HepG2 (cell line): ENCODE measurements around the gene FAM162A. TPM values are rescaled to one million over a fixed set of nuclear protein-coding genes. Genes with fewer than 3 reads are reported as not detected.

Experiments used
- ATAC-seq: fragments of 200-7000 bp; cut with Tn5 transposase; 3 replicates; pipeline ENCODE4 v1.9.1; 2020; ENCODE audit warnings: mild to moderate bottlenecking, moderate library complexity
- BruUV-seq: library from RNA; stranded (reverse); fragments of 400-500 nt; replicated peaks from 2 replicates; lab custom pipeline; 2021; lab: Mats Ljungman, UMichigan
- CTCF ChIA-PET: fragments of 300-600 bp; formaldehyde crosslinking; extraction: SDS; loops from one replicate; lab custom pipeline; 2021; ENCODE audit warnings: low total read pairs, inconsistent platforms, low intra/inter-chr PET ratio; lab: Yijun Ruan, JAX
- POLR2A ChIA-PET: fragments of 350-600 bp; sonication (Branson Sonifier 250); formaldehyde crosslinking; loops from one replicate; lab custom pipeline; 2020; ENCODE audit warnings: antibody characterized with exemption, inconsistent platforms; lab: Yijun Ruan, JAX
- DNase-seq: peaks from one replicate; pipeline ENCODE4 v3.0.0-alpha.2; 2015; ENCODE audit warnings: low spot score
- FAIRE-seq: peaks from 3 replicates; lab custom pipeline; 2011; peaks lifted over from hg19 to GRCh38; lab: Jason Lieb, UNC
- H2AFZ ChIP-seq: one replicate; pipeline ENCODE4 v1.6.1; 2011; ENCODE audit warnings: low read length, inconsistent platforms
- H3K27ac ChIP-seq: fragments of 300-600 bp; 3 replicates; pipeline ENCODE4 v1.8.0; 2011; ENCODE audit warnings: mixed run types, mild to moderate bottlenecking, mixed read lengths, low read length, inconsistent platforms; ENCODE audit not compliant: insufficient read depth; ENCODE audit errors: extremely low read length
- H3K27me3 ChIP-seq, 2 experiments: fragments of 200-600 bp in 1 of 2; 2 replicates in 1 of 2; 3 replicates in 1 of 2; pipeline versions ENCODE4 v1.6.0 to v1.8.0; 2011; ENCODE audit warnings: low read length in 2 of 2, mild to moderate bottlenecking in 2 of 2, moderate library complexity in 2 of 2, inconsistent platforms in 1 of 2; ENCODE audit not compliant: insufficient read depth in 2 of 2, control insufficient read depth in 1 of 2
- H3K36me3 ChIP-seq, 2 experiments: fragments of 200-600 bp in 1 of 2; replicated peaks in 1 of 2; 2 replicates in 1 of 2; 3 replicates in 1 of 2; pipeline versions ENCODE4 v1.5.1 to v1.8.0; 2011; ENCODE audit warnings: low read length in 2 of 2, inconsistent platforms in 1 of 2; ENCODE audit not compliant: insufficient read depth in 2 of 2, control insufficient read depth in 1 of 2
- H3K4me1 ChIP-seq: 2 replicates; pipeline ENCODE4 v1.5.1; 2012; ENCODE audit warnings: low read length, inconsistent platforms; ENCODE audit not compliant: insufficient read depth
- H3K4me2 ChIP-seq: 2 replicates; pipeline ENCODE4 v1.6.0; 2011; ENCODE audit warnings: low read depth, low read length, inconsistent platforms
- H3K4me3 ChIP-seq, 3 experiments: fragments of 200-600 bp in 1 of 3; sonication (generic), shearing (Covaris generic) in 1 of 3; replicated peaks in 1 of 3; 2 replicates each; pipeline ENCODE4 v1.5.1; 2011 to 2016; ENCODE audit warnings: low read length in 3 of 3, inconsistent platforms in 2 of 3, low read depth in 2 of 3, mild to moderate bottlenecking in 2 of 3, control low read depth in 1 of 3, mixed read lengths in 1 of 3; ENCODE audit not compliant: insufficient read depth in 1 of 3
- H3K79me2 ChIP-seq: one replicate; pipeline ENCODE4 v1.6.1; 2011; ENCODE audit warnings: low read length, inconsistent platforms; ENCODE audit not compliant: insufficient read depth
- H3K9ac ChIP-seq: 2 replicates; pipeline ENCODE4 v1.6.0; 2011; ENCODE audit warnings: mild to moderate bottlenecking, low read depth, low read length, inconsistent platforms; ENCODE audit not compliant: insufficient read depth
- H3K9me3 ChIP-seq: 2 replicates; pipeline ENCODE4 v1.5.1; 2012; ENCODE audit warnings: mild to moderate bottlenecking, low read length
- H4K20me1 ChIP-seq: 2 replicates; pipeline ENCODE4 v1.6.0; 2011; ENCODE audit warnings: inconsistent platforms, mild to moderate bottlenecking, low read length, moderate library complexity; ENCODE audit not compliant: insufficient read depth
- BATF2 ChIP-seq: sonication (generic); formaldehyde crosslinking; IDR thresholded peaks from 2 replicates; pipeline ENCODE4 v1.8.0; 2022; ENCODE audit warnings: mild to moderate bottlenecking, missing genetic modification reagents, moderate library complexity
- ERF ChIP-seq: IDR thresholded peaks from 2 replicates; pipeline ENCODE4 v1.6.1; 2018; ENCODE audit warnings: missing biosample characterization, missing genetic modification reagents
- HOXD1 ChIP-seq: sonication (generic); formaldehyde crosslinking; IDR thresholded peaks from 2 replicates; pipeline ENCODE4 v1.5.0; 2020; ENCODE audit warnings: missing genetic modification reagents
- IKZF4 ChIP-seq: sonication (generic); formaldehyde crosslinking; IDR thresholded peaks from 2 replicates; pipeline ENCODE4 v1.5.1; 2020; ENCODE audit warnings: borderline replicate concordance, mild to moderate bottlenecking, low read depth, missing genetic modification reagents; ENCODE audit errors: not compliant biosample characterization
- JDP2 ChIP-seq: sonication (generic); formaldehyde crosslinking; IDR thresholded peaks from 2 replicates; pipeline ENCODE4 v1.8.1; 2022; ENCODE audit warnings: missing genetic modification reagents, borderline replicate concordance
- RBM22 ChIP-seq: fragments of 200-400 bp; formaldehyde crosslinking; optimal IDR thresholded peaks from 2 replicates; pipeline ENCODE3; 2017; ENCODE audit warnings: mild to moderate bottlenecking, low read length, moderate library complexity
- RXRB ChIP-seq: IDR thresholded peaks from 2 replicates; pipeline ENCODE4 v1.6.1; 2016; ENCODE audit warnings: borderline replicate concordance, missing genetic modification reagents, missing compliant biosample characterization
- THRA ChIP-seq: sonication (generic); formaldehyde crosslinking; IDR thresholded peaks from 2 replicates; pipeline ENCODE4 v1.4.0; 2020; ENCODE audit warnings: missing genetic modification reagents, borderline replicate concordance
- XRCC5 ChIP-seq: fragments of 200-400 bp; formaldehyde crosslinking; optimal IDR thresholded peaks from 2 replicates; pipeline ENCODE3; 2017; ENCODE audit warnings: mild to moderate bottlenecking, low read length
- ZNF274 ChIP-seq: sonication (generic); formaldehyde crosslinking; IDR thresholded peaks from 2 replicates; pipeline ENCODE4 v1.5.1; 2020; ENCODE audit warnings: mild to moderate bottlenecking, missing genetic modification reagents
- ZNF549 ChIP-seq: sonication (generic); formaldehyde crosslinking; IDR thresholded peaks from 2 replicates; pipeline ENCODE4 v1.5.0; 2020; ENCODE audit warnings: missing genetic modification reagents
- ZNF550 ChIP-seq: sonication (generic); formaldehyde crosslinking; IDR thresholded peaks from 2 replicates; pipeline ENCODE4 v1.4.0; 2020; ENCODE audit warnings: mild to moderate bottlenecking, missing genetic modification reagents, borderline replicate concordance
- ZNF660 ChIP-seq: sonication (generic); formaldehyde crosslinking; IDR thresholded peaks from 2 replicates; pipeline ENCODE4 v1.5.1; 2020; ENCODE audit warnings: mild to moderate bottlenecking, low read depth, missing genetic modification reagents, borderline replicate concordance
- ZSCAN25 ChIP-seq: sonication (generic); formaldehyde crosslinking; IDR thresholded peaks from 2 replicates; pipeline ENCODE4 v1.8.0; 2022; ENCODE audit warnings: mild to moderate bottlenecking, missing genetic modification reagents
- WGBS: methylation state at CpG from one replicate; pipeline ENCODE4 v1.1.6; 2017; ENCODE audit warnings: low lambda C conversion rate; 5-methylcytosine and 5-hydroxymethylcytosine counted together
- in situ Hi-C: cut with HindIII; loops from 2 replicates; pipeline ENCODE4 v1.10.0; 2017; ENCODE audit warnings: low pct_unique_long_range_greater_than_20kb; ENCODE audit not compliant: extremely low pct_ligation_motif_present
- intact Hi-C: fragments of 100-400 bp; cut with micrococcal nuclease; formaldehyde crosslinking; loops from one replicate; pipeline ENCODE4 v1.10.0; 2022; ENCODE audit not compliant: unreplicated experiment
- polyA plus RNA-seq, 8 experiments: library from polyadenylated mRNA; depleted of rRNA in 3 of 8; stranded (reverse) in 7 of 8; unstranded in 1 of 8; fragments of >200 nt; fragmentation: Illumina TruSeq in 4 of 8; extraction: Trizol in 4 of 8; gene quantifications; 2 replicates each; pipeline versions ENCODE4 v1.2.1 to v1.2.3, GENCODE V29; 2011 to 2016; ENCODE audit warnings: low read depth in 4 of 8, missing spikeins in 1 of 8, mixed read lengths in 1 of 8; ENCODE audit not compliant: insufficient read depth in 1 of 8
- total RNA-seq, 5 experiments: library from RNA; depleted of rRNA; stranded (reverse); fragments of >200 nt; fragmentation: Illumina TruSeq; extraction: Trizol; gene quantifications; 2 replicates each; pipeline ENCODE4 v1.2.3, GENCODE V29; 2016; ENCODE audit warnings: low read depth in 1 of 5

Gene FAM162A
- total and polyA plus RNA-seq, 2 of the 13 experiments (the other 11 are each of a cell fraction or from before 2014, with no cell fraction given) = 115 to 155 TPM

DNA sequence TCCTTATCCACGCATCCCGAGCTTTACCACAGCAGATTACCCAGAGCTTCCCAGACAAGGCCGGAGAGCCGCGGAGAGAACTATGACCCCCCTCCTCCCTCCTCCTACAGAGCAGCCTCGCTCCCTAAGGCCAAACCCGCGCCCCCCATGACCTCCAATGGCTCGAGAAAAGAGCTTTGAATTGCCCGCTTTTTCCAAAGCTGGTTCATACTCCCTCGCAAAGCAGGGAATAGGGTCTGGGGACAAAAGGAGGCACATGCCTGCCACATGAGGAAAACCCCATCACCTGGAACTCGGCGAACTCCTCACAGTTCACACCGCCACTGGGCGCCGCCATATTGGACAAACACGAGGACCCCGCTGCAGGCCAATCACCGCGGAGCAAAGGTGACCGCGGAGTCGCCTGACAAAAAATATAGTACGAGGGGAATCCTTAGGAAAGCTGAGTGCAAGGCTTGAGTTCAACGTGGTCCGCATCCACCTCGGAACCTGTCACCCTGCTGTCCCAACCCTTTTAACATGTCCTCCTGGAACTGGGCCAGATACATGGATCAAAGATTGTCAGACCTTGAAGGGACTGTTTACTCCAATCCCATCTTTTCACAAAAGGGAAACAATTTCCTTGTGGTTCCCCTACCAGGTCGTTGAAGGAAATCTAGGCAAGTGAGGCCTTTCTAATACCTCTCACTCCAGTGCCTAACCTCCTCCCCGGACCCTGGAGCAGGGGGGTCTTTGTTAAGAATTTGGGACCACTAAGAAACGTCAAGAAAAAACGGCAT, 905 bp upstream of the FAM162A start, which contains the start of gene MIX23 (continued):
- TF ChIP-seq ZSCAN25 (0 out of 2 replicates have a peak, but pooled peaks have one; percentile 22), ZNF549 (CRISPR knock-in tag) (no peak), JDP2 (CRISPR knock-in tag) (no peak), ZNF660 (no peak), IKZF4 (CRISPR knock-in tag) (peak; percentile 58), ERF (CRISPR knock-in tag) (peak; percentile 44; the same call in 1 of the 2 replicates), ZNF274 (CRISPR knock-in tag) (peak; percentile 44; the same call in 1 of the 2 replicates), HOXD1 (peak; percentile 80)

GRCh38 chr3:122387709-122388108, 3.7 kb downstream of the FAM162A start:
- BruUV-seq = no TSS peak
- Histone ChIP-seq H2AFZ (no peak overlapping the region), H3K27me3 (no peaks in the 10 kb centered on the region; a peak in 1 of 5 replicates), H3K4me2 (peak overlapping the region; percentile 36; the same call in 1 of the 2 replicates), H3K79me2 (peaks cover 82% of the 10 kb centered on the region), H3K4me3 (no peak overlapping the region)
- no peak for DNase-seq
- 91% methylated on average over 3 of the region's 3 CpGs for WGBS
- no peak for FAIRE-seq
- CTCF ChIA-PET = no interaction called here
- intact Hi-C loops = loop anchor here (10.0 kb wide), 1 partner anchor 843 kb away; the partner anchor contains the start of gene POLQ
- no peak for TF ChIP-seq BATF2 (CRISPR knock-in tag)
- no peak for TF ChIP-seq THRA (CRISPR knock-in tag)
- TF ChIP-seq RXRB (CRISPR knock-in tag) = no peak
- TF ChIP-seq ZNF550 (CRISPR knock-in tag) = no peak
- no peak for TF ChIP-seq RBM22
- TF ChIP-seq XRCC5 = no peak
- TF ChIP-seq, all 625 proteins: peak for 0
- Histone ChIP-seq H4K20me1 (0 out of 2 replicates have a peak, but pooled peaks cover 6% of the 10 kb centered on the region), H3K9me3 (no peaks in the 10 kb centered on the region), H3K36me3 (no peaks in the 10 kb centered on the region), H3K27ac (no peak overlapping the region), H3K9ac (no peak overlapping the region), H3K4me1 (peaks cover 80% of the 10 kb centered on the region)
- no peak for ATAC-seq
- in situ Hi-C loops = no loop called here
- POLR2A ChIA-PET = no interaction called here
